ENCODE results near the gene WDR38.

WDR38 gene

DNA sequence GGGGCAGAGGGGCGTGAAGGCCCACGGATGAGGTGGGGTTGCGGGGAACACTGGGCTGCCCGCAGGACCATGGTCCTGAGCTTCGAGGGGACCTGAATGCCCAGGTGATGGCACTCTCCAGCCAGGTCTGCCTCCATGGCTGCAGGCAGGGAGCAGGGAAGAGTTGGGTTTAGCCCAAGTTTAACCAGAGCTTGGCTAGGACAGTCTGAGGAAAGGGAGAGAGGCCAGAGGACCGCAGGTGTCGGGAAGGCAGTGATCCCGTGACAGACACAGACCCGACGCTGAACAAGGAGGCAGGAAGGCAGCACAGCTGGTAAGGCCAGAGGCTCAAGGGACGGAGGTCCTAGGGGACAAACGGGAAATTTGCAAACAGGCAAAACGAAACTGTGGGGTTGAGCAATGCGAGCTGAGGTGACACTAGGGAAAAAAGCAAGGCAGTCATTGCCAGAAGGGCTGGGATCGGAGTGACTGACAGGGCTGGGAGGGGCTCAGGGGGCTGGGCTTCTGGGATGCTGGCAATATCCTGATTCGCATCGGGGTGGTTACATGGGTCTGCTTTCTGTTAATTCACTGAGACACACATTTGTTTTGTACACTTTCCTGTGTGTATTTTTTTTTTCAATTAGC is 33.7 kb downstream of the WDR38 start:
- no peak for DNase-seq (ENCODE audit: low spot score)
- TF ChIP-seq, protein P1, sequence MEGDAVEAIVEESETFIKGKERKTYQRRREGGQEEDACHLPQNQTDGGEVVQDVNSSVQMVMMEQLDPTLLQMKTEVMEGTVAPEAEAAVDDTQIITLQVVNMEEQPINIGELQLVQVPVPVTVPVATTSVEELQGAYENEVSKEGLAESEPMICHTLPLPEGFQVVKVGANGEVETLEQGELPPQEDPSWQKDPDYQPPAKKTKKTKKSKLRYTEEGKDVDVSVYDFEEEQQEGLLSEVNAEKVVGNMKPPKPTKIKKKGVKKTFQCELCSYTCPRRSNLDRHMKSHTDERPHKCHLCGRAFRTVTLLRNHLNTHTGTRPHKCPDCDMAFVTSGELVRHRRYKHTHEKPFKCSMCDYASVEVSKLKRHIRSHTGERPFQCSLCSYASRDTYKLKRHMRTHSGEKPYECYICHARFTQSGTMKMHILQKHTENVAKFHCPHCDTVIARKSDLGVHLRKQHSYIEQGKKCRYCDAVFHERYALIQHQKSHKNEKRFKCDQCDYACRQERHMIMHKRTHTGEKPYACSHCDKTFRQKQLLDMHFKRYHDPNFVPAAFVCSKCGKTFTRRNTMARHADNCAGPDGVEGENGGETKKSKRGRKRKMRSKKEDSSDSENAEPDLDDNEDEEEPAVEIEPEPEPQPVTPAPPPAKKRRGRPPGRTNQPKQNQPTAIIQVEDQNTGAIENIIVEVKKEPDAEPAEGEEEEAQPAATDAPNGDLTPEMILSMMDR (IDR thresholded peaks at IDR 0.05; ENCODE audit: extremely low read depth, insufficient read depth, missing control alignments): no peak
- in situ Hi-C loops (cut with MboI; ENCODE audit: low pct_unique_long_range_greater_than_20kb, low sequenced_read_pairs, unreplicated experiment): no loop called here

GRCh38 chr9:124887832-124888231 is 34.6 kb downstream of the WDR38 start:
- TF ChIP-seq, protein P1 (IDR thresholded peaks at IDR 0.05; ENCODE audit: extremely low read depth, insufficient read depth, missing control alignments): no peak
- DNase-seq (ENCODE audit: low spot score): no peak
- in situ Hi-C loops (cut with MboI; ENCODE audit: low pct_unique_long_range_greater_than_20kb, low sequenced_read_pairs, unreplicated experiment): no loop called here

- TF ChIP-seq, protein P1 (IDR thresholded peaks at IDR 0.05; ENCODE audit: extremely low read depth, insufficient read depth, missing control alignments): no peak
- in situ Hi-C loops (cut with MboI; ENCODE audit: low pct_unique_long_range_greater_than_20kb, low sequenced_read_pairs, unreplicated experiment): no loop called here
- DNase-seq (ENCODE audit: low spot score): no peak
Measured at GRCh38 chr9:124889006-124889405, 35.7 kb downstream of the WDR38 start.

- in situ Hi-C loops (cut with MboI; ENCODE audit: low pct_unique_long_range_greater_than_20kb, low sequenced_read_pairs, unreplicated experiment): no loop called here
- no peak for DNase-seq (ENCODE audit: low spot score)
- TF ChIP-seq, protein P1 (IDR thresholded peaks at IDR 0.05; ENCODE audit: extremely low read depth, insufficient read depth, missing control alignments): no peak
Measured at GRCh38 chr9:124890179-124890578, 36.9 kb downstream of the WDR38 start.

DNA sequence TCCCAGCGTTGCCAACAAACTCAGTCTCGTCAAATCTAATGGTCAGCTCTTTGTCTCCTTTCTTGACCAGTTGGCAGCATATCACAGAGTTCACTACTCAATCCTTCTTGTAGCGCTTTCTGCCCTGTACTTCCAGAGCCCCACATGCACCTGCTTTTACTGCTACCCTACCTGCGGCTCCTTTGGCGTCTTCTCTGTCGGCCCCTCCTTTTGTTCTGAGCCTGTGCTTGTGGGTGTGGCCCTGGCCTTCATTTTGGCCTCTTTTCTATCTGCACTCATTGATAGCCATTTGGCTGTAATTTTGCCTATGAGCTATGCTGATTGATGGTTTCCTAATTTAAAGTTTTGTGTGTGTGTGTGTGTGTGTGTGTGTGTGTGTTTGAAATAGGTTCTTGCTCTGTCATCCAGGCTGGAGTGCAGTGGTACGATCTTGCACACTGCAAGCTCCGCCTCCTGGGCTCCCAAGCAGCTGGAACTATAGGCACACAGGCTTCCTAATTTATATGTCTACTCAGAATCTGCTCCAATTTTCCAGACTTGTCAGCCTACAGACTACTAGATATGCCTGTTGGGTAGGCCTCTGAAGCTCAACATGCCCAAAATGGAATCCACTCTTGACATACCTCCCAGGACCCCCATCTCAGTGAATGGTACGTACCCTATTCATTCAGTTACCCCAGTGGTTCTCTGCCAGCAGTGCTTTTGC is 40.9 kb downstream of the WDR38 start:
- in situ Hi-C loops (cut with MboI; ENCODE audit: low pct_unique_long_range_greater_than_20kb, low sequenced_read_pairs, unreplicated experiment): no loop called here
- TF ChIP-seq, protein P1 (IDR thresholded peaks at IDR 0.05; ENCODE audit: extremely low read depth, insufficient read depth, missing control alignments): no peak
- DNase-seq (ENCODE audit: low spot score): no peak

DNA sequence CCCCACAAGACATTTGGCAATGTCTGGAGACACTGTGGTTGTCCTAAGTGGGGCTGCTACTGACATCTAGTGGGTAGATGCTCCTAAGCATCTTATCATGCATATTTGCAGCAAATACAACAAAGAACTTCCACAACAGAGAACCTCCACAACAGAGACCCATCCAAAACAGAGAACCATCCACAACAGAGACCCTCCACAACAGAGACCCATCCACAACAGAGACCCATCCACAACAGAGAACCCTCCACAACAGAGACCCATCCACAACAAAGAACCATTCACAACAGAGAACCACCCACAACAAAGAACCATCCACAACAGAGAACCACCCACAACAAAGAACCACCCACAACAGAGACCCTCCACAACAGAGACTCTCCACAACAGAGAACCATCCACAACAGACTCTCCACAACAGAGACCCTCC is 41.5 kb downstream of the WDR38 start:
- DNase-seq (ENCODE audit: low spot score): no peak
- TF ChIP-seq, protein P1 (IDR thresholded peaks at IDR 0.05; ENCODE audit: extremely low read depth, insufficient read depth, missing control alignments): peak; percentile 66
- in situ Hi-C loops (cut with MboI; ENCODE audit: low pct_unique_long_range_greater_than_20kb, low sequenced_read_pairs, unreplicated experiment): no loop called here
